Measurements from ENCODE around the gene MRPS10. TPM values are rescaled to one million over a fixed set of nuclear protein-coding genes. Genes with fewer than 3 reads are reported as not detected.

MRPS10 gene
- 35.3 and 37.7 TPM in 2 replicates for total RNA-seq
- 16.8 and 23.2 TPM in 2 replicates for polyA plus RNA-seq
- polyA plus RNA-seq (2011; cell fraction: cytosol; rRNA removed) = 30.2 and 31.3 TPM in 2 replicates
- polyA plus RNA-seq (2011; cell fraction: nucleus; rRNA removed) = 9.7 and 13.6 TPM in 2 replicates
- 31.6 and 44.8 TPM in 2 replicates for polyA plus RNA-seq (2012)
- 11.6 and 16.6 TPM in 2 replicates for polyA minus RNA-seq
- 15.0 TPM for polyA minus RNA-seq (2011; cell fraction: cytosol; rRNA and poly(A)+ RNA removed)
- polyA minus RNA-seq (2011; cell fraction: nucleus; rRNA and poly(A)+ RNA removed) = 9.0 and 13.8 TPM in 2 replicates
- percentile 87 among the genes with signal in this experiment for Bru-seq, nascent RNA
- percentile 92 among the genes with signal in this experiment for BruChase-seq, experiment 1, labeled RNA remaining after a 6-hour chase
- BruChase-seq, experiment 2, labeled RNA remaining after a 2-hour chase = percentile 82 among the genes with signal in this experiment
- long read RNA-seq, transcript MRPS10-201 (7 exons, 2,110 nt) = major isoform, 234 of 296 reads
- long read RNA-seq, partial matches to known transcripts = 2 of 296 reads
- long read RNA-seq, other reads (novel, unspliced or antisense) = 60 of 296 reads

- Histone ChIP-seq H3K36me3 (ENCODE audit: control insufficient read depth in 2 of 2, extremely low read depth in 1 of 2, insufficient read depth in 2 of 2, low read length in 2 of 2) (peaks cover 0 to 8% of the 10 kb centered on the region in 2 experiments), H3K9me3 (replicated peaks; ENCODE audit: control insufficient read depth, insufficient read depth, low read length) (no peaks in the 10 kb centered on the region), H3K4me3 (replicated peaks in 1 of 3; ENCODE audit: insufficient read depth in 1 of 3, low read depth in 1 of 3, low read length in 3 of 3) (peak within 1 kb of the TSS; percentile 49 to 99 (median 92)), H3K27ac (ENCODE audit: insufficient read depth, low read depth, low read length) (peak within 1 kb of the TSS; percentile 77), H3K79me2 (ENCODE audit: control insufficient read depth, insufficient read depth, low read length) (peaks cover 18% of the 10 kb centered on the region), H3K4me2 (ENCODE audit: insufficient read depth, low read length) (peak within 1 kb of the TSS; percentile 92), H2AFZ (ENCODE audit: low read depth, low read length) (peak within 1 kb of the TSS; percentile 79), H4K20me1 (replicated peaks; ENCODE audit: control insufficient read depth, extremely low read depth, insufficient read depth, low read length) (no peaks in the 10 kb centered on the region), H3K4me1 (ENCODE audit: control insufficient read depth, extremely low read depth, insufficient read depth, low read length) (peaks cover 5% of the 10 kb centered on the region), H3K27me3 (ENCODE audit: control insufficient read depth in 2 of 2, insufficient read depth in 2 of 2, low read length in 2 of 2) (no peaks in the 10 kb centered on the region), H3K9me1 (replicated peaks; ENCODE audit: control insufficient read depth, extremely low read depth, insufficient read depth, low read length) (no peaks in the 10 kb centered on the region), H3K9ac (replicated peaks; ENCODE audit: extremely low read depth, insufficient read depth, low read length) (peak within 1 kb of the TSS; percentile 92)
- ChIA-PET POLR2A (no interaction called here), CTCF (interaction anchor here (1.4 to 5.6 kb wide), 2 partner anchors 330 to 430 kb away, joined by 4 to 71 read pairs; partner anchors contain the start of gene TOMM6)
- dilution Hi-C loops (cut with MboI; ENCODE audit: extremely low pct_ligation_motif_present, low sequenced_read_pairs) = no loop called here
- DNase-seq (ENCODE audit: low read depth, low spot score) (peak; percentile 94), FAIRE-seq (peak; percentile 86)
- TSS peak; percentile 78 for BruUV-seq (replicated peaks)
- intact Hi-C loops (cut with micrococcal nuclease) = loop anchor here (1.0 to 5.0 kb wide), 4 partner anchors 235 to 660 kb away; partner anchors contain the start of genes BYSL, MED20 and RPL7L1
- TF ChIP-seq EZH2 (IDR thresholded peaks at IDR 0.05; ENCODE audit: borderline replicate concordance, low read depth, low read length, severe bottlenecking) (no peak), CTCF (IDR thresholded peaks at IDR 0.05; ENCODE audit: extremely low read depth in 1 of 2, insufficient read depth in 1 of 2, low read depth in 1 of 2, low read length in 2 of 2) (no peak), MYC (IDR thresholded peaks at IDR 0.05; ENCODE audit: low read depth, low read length) (no peak), POLR2AphosphoS5 (IDR thresholded peaks at IDR 0.05; ENCODE audit: insufficient read depth, low read depth, low read length) (peak; percentile 95), MAX (IDR thresholded peaks at IDR 0.05; ENCODE audit: insufficient read depth, insufficient read length) (no peak), JUN (IDR thresholded peaks at IDR 0.05; ENCODE audit: borderline replicate concordance, insufficient read depth, insufficient read length, low read depth) (no peak), POLR2A (IDR thresholded peaks at IDR 0.05; ENCODE audit: low read depth, low read length) (peak; percentile 90), FOS (IDR thresholded peaks at IDR 0.05; ENCODE audit: borderline replicate concordance, insufficient read depth, low read length) (no peak), GATA2 (IDR thresholded peaks at IDR 0.05; ENCODE audit: insufficient read depth, insufficient read length, low read depth, low read length) (no peak)
Observed at GRCh38 chr6:42217519-42218367, at the start of gene MRPS10. Gene MRPS10, minus strand, starts transcription at chr6:42217861. Its CDS starts 12 bp downstream, at chr6:42217849.
